Lower leg skin (tissue), 3 donors: ENCODE data around the gene TBXAS1.

Source experiments
- POLR2A ChIP-seq, 2 donors: fragments of 450-650 bp; IDR thresholded peaks; one replicate each; pipeline ENCODE4 v1.6.1; 2016 to 2017; ENCODE audit warnings: antibody characterized with exemption in 2 of 2, mild to moderate bottlenecking in 1 of 2, moderate library complexity in 1 of 2
- TF ChIP-seq, protein P1 (sequence below), 3 donors: fragments of 450-650 bp; IDR thresholded peaks; one replicate each; pipeline ENCODE4 v1.5.1; 2016; ENCODE audit warnings: antibody characterized with exemption in 3 of 3, mild to moderate bottlenecking in 3 of 3, moderate library complexity in 2 of 3

DNA sequence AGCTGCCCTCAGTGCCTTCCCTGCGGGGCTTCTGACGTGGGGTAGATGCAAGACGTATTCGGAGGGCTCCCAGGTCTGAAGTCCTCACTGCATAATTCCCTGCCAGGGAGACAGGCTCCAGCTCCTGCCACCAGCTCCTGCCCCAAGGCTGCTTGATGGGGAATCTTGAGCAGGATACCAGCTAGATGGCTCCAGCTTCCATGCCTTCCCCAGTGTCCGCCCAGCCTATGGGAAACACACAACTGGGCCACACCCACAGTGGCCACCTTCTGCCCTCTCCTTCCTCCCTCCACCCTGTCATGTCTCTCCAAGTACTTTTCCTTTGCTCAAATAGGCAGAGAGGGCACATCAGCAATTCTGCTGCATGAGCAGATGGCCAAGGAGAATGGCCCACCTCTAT lies 137.9 kb downstream of the TBXAS1 start:
- TF ChIP-seq POLR2A (IDR thresholded peaks at IDR 0.05) = no peak
- TF ChIP-seq, protein P1, sequence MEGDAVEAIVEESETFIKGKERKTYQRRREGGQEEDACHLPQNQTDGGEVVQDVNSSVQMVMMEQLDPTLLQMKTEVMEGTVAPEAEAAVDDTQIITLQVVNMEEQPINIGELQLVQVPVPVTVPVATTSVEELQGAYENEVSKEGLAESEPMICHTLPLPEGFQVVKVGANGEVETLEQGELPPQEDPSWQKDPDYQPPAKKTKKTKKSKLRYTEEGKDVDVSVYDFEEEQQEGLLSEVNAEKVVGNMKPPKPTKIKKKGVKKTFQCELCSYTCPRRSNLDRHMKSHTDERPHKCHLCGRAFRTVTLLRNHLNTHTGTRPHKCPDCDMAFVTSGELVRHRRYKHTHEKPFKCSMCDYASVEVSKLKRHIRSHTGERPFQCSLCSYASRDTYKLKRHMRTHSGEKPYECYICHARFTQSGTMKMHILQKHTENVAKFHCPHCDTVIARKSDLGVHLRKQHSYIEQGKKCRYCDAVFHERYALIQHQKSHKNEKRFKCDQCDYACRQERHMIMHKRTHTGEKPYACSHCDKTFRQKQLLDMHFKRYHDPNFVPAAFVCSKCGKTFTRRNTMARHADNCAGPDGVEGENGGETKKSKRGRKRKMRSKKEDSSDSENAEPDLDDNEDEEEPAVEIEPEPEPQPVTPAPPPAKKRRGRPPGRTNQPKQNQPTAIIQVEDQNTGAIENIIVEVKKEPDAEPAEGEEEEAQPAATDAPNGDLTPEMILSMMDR (IDR thresholded peaks at IDR 0.05) = no peak
